Ovary (tissue), 3 donors: Measurements from ENCODE around the gene SHF.

ENCODE experiments used
- EP300 ChIP-seq: sonication (generic); formaldehyde crosslinking; IDR thresholded peaks from one replicate; pipeline ENCODE4 v1.6.1; 2017; ENCODE audit warnings: antibody characterized with exemption
- TF ChIP-seq, protein P1 (sequence below), 3 donors: fragments of 450-650 bp in 2 of 3; fragments of 200-600 bp in 1 of 3; IDR thresholded peaks; one replicate each; pipeline versions ENCODE4 v1.5.1 to v1.8.0; 2016 to 2022; ENCODE audit warnings: antibody characterized with exemption in 3 of 3, mild to moderate bottlenecking in 1 of 3
- donor health status: DM: no; HTN: no; CAD: no.

DNA sequence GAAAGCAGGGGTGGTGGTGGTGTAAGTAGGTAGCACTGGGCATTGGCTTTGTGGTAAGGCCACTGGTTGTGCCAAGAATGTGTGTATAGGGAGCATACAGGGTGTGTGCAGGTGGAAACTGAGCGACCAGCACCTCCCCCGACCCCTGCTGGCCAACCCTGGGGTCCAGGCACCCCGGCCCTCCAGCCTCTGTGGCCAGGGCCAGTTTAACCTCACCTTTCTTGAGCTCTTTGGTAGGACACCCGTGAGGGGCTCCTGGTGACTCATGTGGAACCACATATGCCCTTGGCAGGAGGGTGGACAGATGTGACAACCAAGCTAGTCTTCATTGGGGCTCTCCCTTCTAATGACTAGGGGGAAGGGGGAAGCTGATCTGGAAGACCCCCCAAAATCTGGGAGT is 19.5 kb downstream of the SHF start:
- TF ChIP-seq, protein P1, sequence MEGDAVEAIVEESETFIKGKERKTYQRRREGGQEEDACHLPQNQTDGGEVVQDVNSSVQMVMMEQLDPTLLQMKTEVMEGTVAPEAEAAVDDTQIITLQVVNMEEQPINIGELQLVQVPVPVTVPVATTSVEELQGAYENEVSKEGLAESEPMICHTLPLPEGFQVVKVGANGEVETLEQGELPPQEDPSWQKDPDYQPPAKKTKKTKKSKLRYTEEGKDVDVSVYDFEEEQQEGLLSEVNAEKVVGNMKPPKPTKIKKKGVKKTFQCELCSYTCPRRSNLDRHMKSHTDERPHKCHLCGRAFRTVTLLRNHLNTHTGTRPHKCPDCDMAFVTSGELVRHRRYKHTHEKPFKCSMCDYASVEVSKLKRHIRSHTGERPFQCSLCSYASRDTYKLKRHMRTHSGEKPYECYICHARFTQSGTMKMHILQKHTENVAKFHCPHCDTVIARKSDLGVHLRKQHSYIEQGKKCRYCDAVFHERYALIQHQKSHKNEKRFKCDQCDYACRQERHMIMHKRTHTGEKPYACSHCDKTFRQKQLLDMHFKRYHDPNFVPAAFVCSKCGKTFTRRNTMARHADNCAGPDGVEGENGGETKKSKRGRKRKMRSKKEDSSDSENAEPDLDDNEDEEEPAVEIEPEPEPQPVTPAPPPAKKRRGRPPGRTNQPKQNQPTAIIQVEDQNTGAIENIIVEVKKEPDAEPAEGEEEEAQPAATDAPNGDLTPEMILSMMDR (IDR thresholded peaks at IDR 0.05), result no peak
- TF ChIP-seq EP300, result no peak
